Measurements from ENCODE around the gene RAB35.

DNA sequence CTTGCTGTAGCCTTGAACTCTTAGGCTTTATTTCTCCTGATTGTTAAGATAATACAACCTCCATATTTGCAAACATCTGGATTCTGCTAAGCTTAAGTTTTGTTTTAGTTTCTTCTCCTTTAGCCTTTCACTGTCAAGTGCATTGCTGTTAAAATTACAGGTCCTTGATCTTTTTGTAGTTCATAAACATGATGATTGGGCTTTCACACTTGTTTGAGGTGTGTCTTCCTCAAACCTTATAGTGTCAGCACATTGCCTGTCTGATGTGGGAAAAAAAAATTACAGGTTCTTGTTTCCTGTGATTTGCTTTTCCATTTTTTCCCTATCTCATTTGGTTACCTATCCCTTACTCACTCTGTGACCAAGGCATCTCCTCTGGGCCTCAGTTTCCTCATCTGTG is 68.3 kb downstream of the RAB35 start:
- TF ChIP-seq ZNF274 (IDR thresholded peaks at IDR 0.05; ENCODE audit: low read depth, low read length) (no peak), YY1 (IDR thresholded peaks at IDR 0.05; ENCODE audit: insufficient read depth, insufficient read length) (no peak), SUZ12 (IDR thresholded peaks at IDR 0.05; ENCODE audit: extremely low read depth, insufficient read depth, insufficient read length) (no peak)
